Ammon's horn (tissue), 1 donor: ENCODE measurements around the gene SCLT1.
A peak's percentile ranks its signal among the peaks of the same experiment; 100 is the strongest.
"Not testable (repeated sequence)": the region's sequence is repeated elsewhere in the genome, so short reads cannot be mapped to it uniquely, and the experiment has no call there.

Experiments
- DNase-seq: peaks from one replicate; pipeline ENCODE4 v3.0.0-alpha.2; 2016; ENCODE audit warnings: low spot score

The SCLT1 gene

GRCh38 chr4:129093191-129093920, at the start of gene SCLT1:
TSS of gene SCLT1 (minus strand) at chr4:129093539. CDS start at chr4:129093103, 436 bp downstream.
- peak; percentile 100 for DNase-seq

- DNase-seq = no peak
Measured at GRCh38 chr4:129140521-129140920, 47.2 kb upstream of the SCLT1 start.

GRCh38 chr4:129138810-129139496, 45.6 kb upstream of the SCLT1 start:
- DNase-seq = no peak

- DNase-seq = no peak
Measured at GRCh38 chr4:129136433-129136832, 43.1 kb upstream of the SCLT1 start.

GRCh38 chr4:129131343-129131742, 38.0 kb upstream of the SCLT1 start:
- DNase-seq = no peak

GRCh38 chr4:129129143-129129542, 35.8 kb upstream of the SCLT1 start:
- no peak for DNase-seq

GRCh38 chr4:129126614-129127013, 33.3 kb upstream of the SCLT1 start:
- DNase-seq = not testable (repeated sequence)

GRCh38 chr4:129117705-129118104, 24.4 kb upstream of the SCLT1 start:
- no peak for DNase-seq

- DNase-seq = no peak
Measured at GRCh38 chr4:129113919-129114318, 20.6 kb upstream of the SCLT1 start.

- no peak for DNase-seq
Measured at GRCh38 chr4:129113434-129113833, 20.1 kb upstream of the SCLT1 start.

- DNase-seq = no peak
Measured at GRCh38 chr4:129111919-129112318, 18.6 kb upstream of the SCLT1 start.

GRCh38 chr4:129110931-129111330, 17.6 kb upstream of the SCLT1 start:
- no peak for DNase-seq

GRCh38 chr4:129109965-129110824, 16.9 kb upstream of the SCLT1 start:
- DNase-seq = no peak

GRCh38 chr4:129098531-129099001, 5.2 kb upstream of the SCLT1 start:
- no peak for DNase-seq

- DNase-seq = peak; percentile 85
Measured at GRCh38 chr4:129095811-129096454, 2.6 kb upstream of the SCLT1 start, which contains the start of gene C4orf33. TSS of gene C4orf33 (plus strand) at chr4:129096152. CDS start at chr4:129102611, 6,459 bp downstream.

- DNase-seq = no peak
Measured at GRCh38 chr4:129094347-129094746, 1.0 kb upstream of the SCLT1 start.

- peak; percentile 18 for DNase-seq
Measured at GRCh38 chr4:129092631-129093190, 628 bp downstream of the SCLT1 start.

- DNase-seq = no peak
Measured at GRCh38 chr4:129087516-129087915, 5.8 kb downstream of the SCLT1 start.

GRCh38 chr4:129085472-129085871, 7.9 kb downstream of the SCLT1 start:
- no peak for DNase-seq

- no peak for DNase-seq
Measured at GRCh38 chr4:129082302-129082701, 11.0 kb downstream of the SCLT1 start.

- DNase-seq = no peak
Measured at GRCh38 chr4:129080129-129080528, 13.2 kb downstream of the SCLT1 start.
